B cell (primary cell): ENCODE measurements around the gene RDH12. TPM values are rescaled to one million over a fixed set of nuclear protein-coding genes. Genes with fewer than 3 reads are reported as not detected.

Experiments used
- ATAC-seq: fragments of 200-7000 bp; cut with Tn5 transposase; one replicate; pipeline ENCODE4 v1.10.0; 2021; ENCODE audit warnings: low read depth, mild to moderate bottlenecking, moderate number of reproducible peaks, moderate library complexity
- CTCF ChIA-PET: fragments of 350-600 bp; sonication (Branson Sonifier 250); formaldehyde crosslinking; loops from one replicate; lab custom pipeline; 2021; ENCODE audit warnings: antibody characterized with exemption, inconsistent platforms; lab: Charles Lee
- POLR2A ChIA-PET: fragments of 350-600 bp; sonication (Branson Sonifier 250); formaldehyde crosslinking; loops from one replicate; lab custom pipeline; 2021; ENCODE audit warnings: antibody characterized with exemption; lab: Charles Lee
- DNase-seq: peaks from one replicate; pipeline ENCODE4 v3.0.0; 2013
- H2AFZ ChIP-seq: 2 replicates; pipeline ENCODE4 v1.6.1; 2012; ENCODE audit warnings: mild to moderate bottlenecking, low read depth, low read length; ENCODE audit not compliant: insufficient read depth, poor library complexity, severe bottlenecking
- H3K27ac ChIP-seq, 2 donors: 1 replicate in 1 of 2; 2 replicates in 1 of 2; pipeline ENCODE4 v1.5.1; 2012 to 2013; ENCODE audit warnings: low read length in 2 of 2, mild to moderate bottlenecking in 2 of 2, moderate library complexity in 1 of 2
- H3K27me3 ChIP-seq, 4 experiments: fragments of 200-600 bp in 1 of 4; sonication (generic) in 1 of 4; replicated peaks in 1 of 4; 1 replicate in 2 of 4; 2 replicates in 2 of 4; pipeline versions ENCODE4 v1.6.1 to v1.7.0; 2013 to 2016; ENCODE audit warnings: low read length in 3 of 4, mild to moderate bottlenecking in 2 of 4, mixed read lengths in 1 of 4, moderate library complexity in 1 of 4; ENCODE audit not compliant: insufficient read depth in 4 of 4, control insufficient read depth in 3 of 4; ENCODE audit errors: control extremely low read depth in 1 of 4
- H3K36me3 ChIP-seq, 2 experiments: replicated peaks in 1 of 2; 1 replicate in 1 of 2; 2 replicates in 1 of 2; pipeline versions ENCODE4 v1.6.1 to v1.7.1; 2013; ENCODE audit warnings: low read length in 1 of 2; ENCODE audit not compliant: insufficient read depth in 2 of 2, control insufficient read depth in 1 of 2; ENCODE audit errors: control extremely low read depth in 1 of 2, extremely low read depth in 1 of 2
- H3K4me1 ChIP-seq, 2 donors: fragments of 200-600 bp in 1 of 2; sonication (generic) in 1 of 2; 1 replicate in 1 of 2; 2 replicates in 1 of 2; pipeline versions ENCODE4 v1.5.1 to v1.6.1; 2013 to 2017; ENCODE audit warnings: low read length in 2 of 2; ENCODE audit not compliant: control insufficient read depth in 2 of 2, insufficient read depth in 2 of 2
- H3K4me2 ChIP-seq: replicated peaks from 2 replicates; pipeline ENCODE3; 2012; ENCODE audit warnings: mild to moderate bottlenecking, low read depth, low read length; ENCODE audit not compliant: poor library complexity, severe bottlenecking
- H3K4me3 ChIP-seq, 5 experiments: fragments of 200-600 bp in 1 of 5; sonication (generic) in 1 of 5; 1 replicate in 3 of 5; 2 replicates in 2 of 5; pipeline versions ENCODE4 v1.5.1 to v1.7.0; 2011 to 2016; ENCODE audit warnings: low read length in 4 of 5, mild to moderate bottlenecking in 4 of 5, low read depth in 2 of 5, control low read depth in 1 of 5, moderate library complexity in 1 of 5; ENCODE audit not compliant: insufficient read depth in 1 of 5; ENCODE audit errors: control extremely low read depth in 1 of 5, extremely low read depth in 1 of 5
- H3K79me2 ChIP-seq: fragments of 200-600 bp; sonication (generic); one replicate; pipeline ENCODE4 v1.6.0; 2016; ENCODE audit warnings: low read length; ENCODE audit not compliant: control insufficient read depth, insufficient read depth
- H3K9ac ChIP-seq: fragments of 200-600 bp; sonication (generic); 2 replicates; pipeline ENCODE4 v1.6.1; 2017; ENCODE audit warnings: mild to moderate bottlenecking, low read length, moderate library complexity
- H3K9me3 ChIP-seq, 3 donors: one replicate each; pipeline versions ENCODE4 v1.6.1 to v1.7.1; 2013; ENCODE audit warnings: low read length in 2 of 3; ENCODE audit not compliant: control insufficient read depth in 2 of 3, insufficient read depth in 1 of 3; ENCODE audit errors: control extremely low read depth in 1 of 3
- H4K20me1 ChIP-seq: 2 replicates; pipeline ENCODE4 v1.6.0; 2012; ENCODE audit warnings: mild to moderate bottlenecking, low read length; ENCODE audit not compliant: insufficient read depth, control insufficient read depth, poor library complexity, severe bottlenecking
- H3K27ac Mint-ChIP-seq: one replicate; pipeline ENCODE4 v1.8.0; 2021; ENCODE audit warnings: mixed read lengths
- H3K27me3 Mint-ChIP-seq: one replicate; pipeline ENCODE4 v1.8.0; 2021; ENCODE audit warnings: mixed read lengths
- H3K4me1 Mint-ChIP-seq: one replicate; pipeline ENCODE4 v1.8.0; 2021; ENCODE audit warnings: mixed read lengths
- H3K4me3 Mint-ChIP-seq: one replicate; pipeline ENCODE4 v1.8.0; 2021; ENCODE audit warnings: mixed read lengths
- H3K9me3 Mint-ChIP-seq: one replicate; pipeline ENCODE4 v1.8.0; 2022; ENCODE audit warnings: mixed read lengths; ENCODE audit not compliant: insufficient read depth
- CTCF ChIP-seq: fragments of 200-600 bp; IDR thresholded peaks from one replicate; pipeline ENCODE4 v1.8.0; 2022; ENCODE audit warnings: antibody characterized with exemption, mild to moderate bottlenecking
- EZH2 ChIP-seq: IDR thresholded peaks from 2 replicates; pipeline ENCODE4 v1.6.1; 2012; ENCODE audit warnings: borderline replicate concordance, low read depth, mild to moderate bottlenecking, moderate library complexity, low read length; ENCODE audit not compliant: insufficient read depth, poor library complexity, severe bottlenecking
- WGBS: methylation state at CpG from one replicate; pipeline ENCODE4 v1.1.5; 2013; ENCODE audit warnings: missing lambda C conversion rate; ENCODE audit not compliant: insufficient coverage; 5-methylcytosine and 5-hydroxymethylcytosine counted together
- intact Hi-C: fragments of 100-400 bp; cut with micrococcal nuclease; formaldehyde crosslinking; loops from one replicate; pipeline ENCODE4 v1.10.0; 2022
- polyA plus RNA-seq: library from polyadenylated mRNA; depleted of rRNA; stranded (reverse); fragments of >200 nt; gene quantifications from 2 replicates; pipeline ENCODE4 v1.2.3, GENCODE V29; 2012
- total RNA-seq, 2 donors: library from RNA; stranded (reverse); fragments of 120-200 nt in 1 of 2; gene quantifications; 1 replicate in 1 of 2; 2 replicates in 1 of 2; pipeline versions ENCODE4 v1.2.3 to v1.2.4, GENCODE V29; 2013 to 2022

RDH12 gene
- total and polyA plus RNA-seq, 2 donors (not counting 1 experiment from before 2014, with no cell fraction given), result not detected

GRCh38 chr14:67674139-67674479 lies 27.6 kb upstream of the RDH12 start:
- intact Hi-C loops, result loop anchor here (1.0 to 5.0 kb wide), 5 partner anchors 21 to 185 kb away; partner anchors contain the start of genes ARG2, PIGH, RAD51B and RDH11
- ChIA-PET CTCF (interaction anchor here (1.7 to 3.0 kb wide), 3 partner anchors 30 to 89 kb away, joined by 5 to 15 read pairs (median 6); partner anchors contain the start of gene PIGH), POLR2A (interaction anchor here (1.6 to 2.5 kb wide), 2 partner anchors 54 to 74 kb away, joined by 7 to 11 read pairs; partner anchors contain the start of genes ARG2 and PIGH)
- DNase-seq, result no peak
- H3K4me2 ChIP-seq, result peak overlapping the region; percentile 95
- ATAC-seq, result peak; percentile 42
- peaks cover 39% of the 10 kb centered on the region for H4K20me1 ChIP-seq
- peak overlapping the region; percentile 71 to 97 (median 87) for H3K4me3 ChIP-seq
- 1% methylated on average over 25 of the region's 25 CpGs for WGBS
- peak overlapping the region; percentile 96 to 99 for H3K27ac ChIP-seq
- H2AFZ ChIP-seq, result peak overlapping the region; percentile 97
- H3K79me2 ChIP-seq, result peaks cover 54% of the 10 kb centered on the region
- H3K9ac ChIP-seq, result peak overlapping the region; percentile 96
- no peaks in the 10 kb centered on the region for H3K9me3 ChIP-seq
- Mint-ChIP-seq H3K4me3 (peak overlapping the region; percentile 86), H3K27ac (peak overlapping the region; percentile 95), H3K9me3 (no peaks in the 10 kb centered on the region), H3K27me3 (no peaks in the 10 kb centered on the region), H3K4me1 (peaks cover 35% of the 10 kb centered on the region)
- peaks cover 6 to 7% of the 10 kb centered on the region in 2 experiments for H3K36me3 ChIP-seq
- TF ChIP-seq EZH2 (no peak), CTCF (peak; percentile 9)
- H3K27me3 ChIP-seq, result no peaks in the 10 kb centered on the region
- peaks cover 19 to 25% of the 10 kb centered on the region in 2 donors for H3K4me1 ChIP-seq
